Uterus (tissue), 4 donors: ENCODE data around the gene CPTP. TPM values are rescaled to one million over a fixed set of nuclear protein-coding genes. Genes with fewer than 3 reads are reported as not detected.

Experiments
- DNase-seq, 2 donors: peaks; one replicate each; pipeline ENCODE4 v3.0.0-alpha.2; 2019 to 2020
- H3K27ac ChIP-seq, 2 donors: fragments of 200-600 bp; sonication (generic); 1 replicate in 1 of 2; 2 replicates in 1 of 2; pipeline ENCODE4 v1.5.1; 2016 to 2018
- H3K27me3 ChIP-seq, 2 donors: fragments of 200-600 bp; sonication (generic); one replicate each; pipeline ENCODE4 v1.5.1; 2018 to 2019; ENCODE audit warnings: control low read depth in 1 of 2
- H3K36me3 ChIP-seq, 2 donors: fragments of 200-600 bp; sonication (generic); one replicate each; pipeline ENCODE4 v1.5.1; 2019; ENCODE audit warnings: control low read depth in 1 of 2
- H3K4me1 ChIP-seq, 2 donors: fragments of 200-600 bp; sonication (generic); one replicate each; pipeline ENCODE4 v1.5.1; 2018 to 2019; ENCODE audit warnings: control low read depth in 1 of 2
- H3K4me3 ChIP-seq, 2 donors: fragments of 200-600 bp; sonication (generic); 1 replicate in 1 of 2; 2 replicates in 1 of 2; pipeline ENCODE4 v1.5.1; 2018 to 2019; ENCODE audit warnings: mild to moderate bottlenecking in 1 of 2
- H3K9me3 ChIP-seq, 2 donors: fragments of 200-600 bp; sonication (generic); one replicate each; pipeline ENCODE4 v1.5.1; 2019; ENCODE audit warnings: control low read depth in 1 of 2
- CTCF ChIP-seq, 4 experiments: fragments of 200-600 bp in 2 of 4; fragments of 450-650 bp in 2 of 4; sonication (generic) in 2 of 4; IDR thresholded peaks; one replicate each; pipeline ENCODE4 v1.5.1; 2016 to 2019; ENCODE audit warnings: antibody characterized with exemption in 4 of 4, mild to moderate bottlenecking in 2 of 4, moderate library complexity in 1 of 4
- POLR2A ChIP-seq, 2 donors: fragments of 450-650 bp; IDR thresholded peaks; one replicate each; pipeline ENCODE4 v1.6.1; 2016; ENCODE audit warnings: antibody characterized with exemption in 2 of 2, mild to moderate bottlenecking in 1 of 2, moderate library complexity in 1 of 2
- intact Hi-C: fragments of 100-400 bp; cut with DNase I; formaldehyde crosslinking; loops from one replicate; pipeline ENCODE4 v1.15.1; 2023; ENCODE audit warnings: low total_unique reads
- total RNA-seq, 4 donors: library from RNA; depleted of rRNA in 3 of 4; stranded (reverse); fragments of >200 nt in 3 of 4; gene quantifications; one replicate each; pipeline versions ENCODE4 v1.1.0 to v1.2.4, GENCODE V29; 2014 to 2023
- donor health status: DM: yes; HTN: yes; CAD: no.

CPTP gene
- total RNA-seq, 4 donors from 2014 or later, result 3.5 to 23.9 (median 16.4) TPM

- intact Hi-C loops, result no loop called here
- peak; percentile 82 to 83 for DNase-seq
Observed at GRCh38 chr1:1360506-1361169, 36.0 kb downstream of the CPTP start.

GRCh38 chr1:1361233-1361981 is 36.8 kb downstream of the CPTP start:
- no peak for TF ChIP-seq POLR2A (IDR thresholded peaks at IDR 0.05)
- Histone ChIP-seq H3K9me3 (no peaks in the 10 kb centered on the region), H3K27ac (peak overlapping the region; percentile 96), H3K4me1 (peaks cover 0 to 5% of the 10 kb centered on the region in 2 donors), H3K27me3 (no peaks in the 10 kb centered on the region), H3K4me3 (no peak overlapping the region), H3K36me3 (no peaks in the 10 kb centered on the region)
- intact Hi-C loops, result no loop called here
- DNase-seq, result peak; percentile 24 to 27

More at GRCh38 chr1:1360506-1361169, 36.0 kb downstream of the CPTP start:
- Histone ChIP-seq H3K27me3 (no peaks in the 10 kb centered on the region), H3K4me1 (peaks cover 0 to 10% of the 10 kb centered on the region in 2 donors), H3K27ac (peak overlapping the region; percentile 96), H3K4me3 (no peak overlapping the region), H3K9me3 (no peaks in the 10 kb centered on the region), H3K36me3 (no peaks in the 10 kb centered on the region)
- TF ChIP-seq CTCF (IDR thresholded peaks at IDR 0.05), result no peak
- no peak for TF ChIP-seq POLR2A (IDR thresholded peaks at IDR 0.05)

- Histone ChIP-seq H3K27me3 (no peaks in the 10 kb centered on the region), H3K4me3 (no peak overlapping the region), H3K27ac (peak overlapping the region; percentile 96), H3K4me1 (no peaks in the 10 kb centered on the region), H3K9me3 (no peaks in the 10 kb centered on the region), H3K36me3 (no peaks in the 10 kb centered on the region)
- DNase-seq, result peak; percentile 56 to 71
- TF ChIP-seq POLR2A (IDR thresholded peaks at IDR 0.05) (no peak), CTCF (IDR thresholded peaks at IDR 0.05) (peak in 1 of 4 experiments; percentile 33)
- intact Hi-C loops, result no loop called here
Observed at GRCh38 chr1:1361982-1362423, 37.4 kb downstream of the CPTP start.

GRCh38 chr1:1364266-1364665 is 39.7 kb downstream of the CPTP start:
- H3K4me1 ChIP-seq, result no peaks in the 10 kb centered on the region
- H3K27me3 ChIP-seq, result no peaks in the 10 kb centered on the region
- H3K9me3 ChIP-seq, result no peaks in the 10 kb centered on the region
- H3K36me3 ChIP-seq, result no peaks in the 10 kb centered on the region
- H3K4me3 ChIP-seq, result no peak overlapping the region
- H3K27ac ChIP-seq, result no peak overlapping the region
- intact Hi-C loops, result no loop called here
- TF ChIP-seq CTCF (IDR thresholded peaks at IDR 0.05), result no peak
- TF ChIP-seq POLR2A (IDR thresholded peaks at IDR 0.05), result no peak
- DNase-seq, result no peak

- no peaks in the 10 kb centered on the region for H3K27me3 ChIP-seq
- no peak for TF ChIP-seq CTCF (IDR thresholded peaks at IDR 0.05)
- no peak for TF ChIP-seq POLR2A (IDR thresholded peaks at IDR 0.05)
- no peak overlapping the region for H3K4me3 ChIP-seq
- no peak for DNase-seq
- H3K4me1 ChIP-seq, result no peaks in the 10 kb centered on the region
- intact Hi-C loops, result no loop called here
- no peaks in the 10 kb centered on the region for H3K9me3 ChIP-seq
- no peak overlapping the region for H3K27ac ChIP-seq
- no peaks in the 10 kb centered on the region for H3K36me3 ChIP-seq
Observed at GRCh38 chr1:1365875-1366698, 41.5 kb downstream of the CPTP start.
